ENCODE measurements around the gene HYCC2.

Gene HYCC2

DNA sequence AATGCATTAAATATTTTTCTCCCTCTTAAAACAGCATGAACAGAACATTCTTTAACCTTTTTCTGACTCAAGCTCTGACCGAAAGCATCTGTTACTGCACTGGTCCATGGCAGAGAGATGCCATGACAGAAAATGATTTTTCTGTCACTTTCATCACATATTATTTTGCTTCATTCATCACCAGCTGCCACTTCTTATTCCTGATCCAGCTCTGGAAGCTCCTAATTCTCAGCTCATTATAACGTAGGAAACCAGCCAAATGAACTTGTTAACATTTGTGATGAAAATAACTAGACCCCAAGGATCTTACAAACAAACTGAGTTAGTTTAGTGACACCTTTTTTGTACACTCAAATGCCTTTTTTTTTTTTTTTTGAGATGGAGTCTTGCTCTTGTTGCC is 36.9 kb upstream of the HYCC2 start:
- TF ChIP-seq, protein P1, sequence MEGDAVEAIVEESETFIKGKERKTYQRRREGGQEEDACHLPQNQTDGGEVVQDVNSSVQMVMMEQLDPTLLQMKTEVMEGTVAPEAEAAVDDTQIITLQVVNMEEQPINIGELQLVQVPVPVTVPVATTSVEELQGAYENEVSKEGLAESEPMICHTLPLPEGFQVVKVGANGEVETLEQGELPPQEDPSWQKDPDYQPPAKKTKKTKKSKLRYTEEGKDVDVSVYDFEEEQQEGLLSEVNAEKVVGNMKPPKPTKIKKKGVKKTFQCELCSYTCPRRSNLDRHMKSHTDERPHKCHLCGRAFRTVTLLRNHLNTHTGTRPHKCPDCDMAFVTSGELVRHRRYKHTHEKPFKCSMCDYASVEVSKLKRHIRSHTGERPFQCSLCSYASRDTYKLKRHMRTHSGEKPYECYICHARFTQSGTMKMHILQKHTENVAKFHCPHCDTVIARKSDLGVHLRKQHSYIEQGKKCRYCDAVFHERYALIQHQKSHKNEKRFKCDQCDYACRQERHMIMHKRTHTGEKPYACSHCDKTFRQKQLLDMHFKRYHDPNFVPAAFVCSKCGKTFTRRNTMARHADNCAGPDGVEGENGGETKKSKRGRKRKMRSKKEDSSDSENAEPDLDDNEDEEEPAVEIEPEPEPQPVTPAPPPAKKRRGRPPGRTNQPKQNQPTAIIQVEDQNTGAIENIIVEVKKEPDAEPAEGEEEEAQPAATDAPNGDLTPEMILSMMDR (IDR thresholded peaks at IDR 0.05; ENCODE audit: low read depth, low read length), result no peak
- H3K4me3 ChIP-seq (ENCODE audit: low read depth, low read length), result no peak overlapping the region
- no peak for DNase-seq
- H3K4me1 ChIP-seq, result no peaks in the 10 kb centered on the region
- H3K9me3 ChIP-seq, result no peaks in the 10 kb centered on the region
- no peaks in the 10 kb centered on the region for H3K27me3 ChIP-seq
- H3K36me3 ChIP-seq, result no peaks in the 10 kb centered on the region

DNA sequence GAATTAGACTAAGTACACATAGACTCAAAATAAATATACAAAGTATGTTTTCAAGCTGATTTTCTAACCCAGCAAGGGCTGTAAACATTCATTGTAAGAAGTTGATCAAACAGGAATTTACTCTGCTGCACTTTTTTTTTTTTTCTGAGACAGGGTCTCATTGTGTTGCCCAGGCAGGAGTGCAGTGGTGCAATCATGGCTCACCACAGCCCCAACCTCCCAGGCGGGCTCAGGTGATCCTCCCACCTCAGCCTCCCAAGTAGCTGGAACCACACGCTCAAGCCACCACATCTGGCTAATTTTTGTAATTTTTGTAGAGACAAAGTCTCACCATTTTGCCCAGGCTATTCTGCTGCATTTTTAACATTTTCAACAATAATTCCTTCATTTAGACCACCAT is 36.2 kb upstream of the HYCC2 start:
- no peak for DNase-seq
- H3K4me3 ChIP-seq (ENCODE audit: low read depth, low read length), result no peak overlapping the region
- no peaks in the 10 kb centered on the region for H3K27me3 ChIP-seq
- TF ChIP-seq, protein P1 (IDR thresholded peaks at IDR 0.05; ENCODE audit: low read depth, low read length), result no peak
- no peaks in the 10 kb centered on the region for H3K36me3 ChIP-seq
- no peaks in the 10 kb centered on the region for H3K9me3 ChIP-seq
- no peaks in the 10 kb centered on the region for H3K4me1 ChIP-seq

- TF ChIP-seq, protein P1 (IDR thresholded peaks at IDR 0.05; ENCODE audit: low read depth, low read length), result no peak
- no peak for DNase-seq
- Histone ChIP-seq H3K36me3 (no peaks in the 10 kb centered on the region), H3K4me3 (ENCODE audit: low read depth, low read length) (no peak overlapping the region), H3K9me3 (no peaks in the 10 kb centered on the region), H3K27me3 (no peaks in the 10 kb centered on the region), H3K4me1 (no peaks in the 10 kb centered on the region)
These were observed 34.3 kb upstream of the HYCC2 start for GRCh38 chr2:201105759-201106158.

- Histone ChIP-seq H3K36me3 (no peaks in the 10 kb centered on the region), H3K4me3 (ENCODE audit: low read depth, low read length) (no peak overlapping the region), H3K4me1 (no peaks in the 10 kb centered on the region), H3K27me3 (no peaks in the 10 kb centered on the region), H3K9me3 (no peaks in the 10 kb centered on the region)
- DNase-seq, result no peak
- TF ChIP-seq, protein P1 (IDR thresholded peaks at IDR 0.05; ENCODE audit: low read depth, low read length), result no peak
These were observed 29.0 kb upstream of the HYCC2 start for GRCh38 chr2:201100497-201100896.

GRCh38 chr2:201093573-201093972 is 22.1 kb upstream of the HYCC2 start:
- DNase-seq, result no peak
- Histone ChIP-seq H3K9me3 (no peaks in the 10 kb centered on the region), H3K4me1 (no peaks in the 10 kb centered on the region), H3K27me3 (no peaks in the 10 kb centered on the region), H3K4me3 (ENCODE audit: low read depth, low read length) (no peak overlapping the region), H3K36me3 (peaks cover under 1% of the 10 kb centered on the region)
- TF ChIP-seq, protein P1 (IDR thresholded peaks at IDR 0.05; ENCODE audit: low read depth, low read length), result no peak

- TF ChIP-seq, protein P1 (IDR thresholded peaks at IDR 0.05; ENCODE audit: low read depth, low read length), result no peak
- Histone ChIP-seq H3K9me3 (no peaks in the 10 kb centered on the region), H3K27me3 (no peaks in the 10 kb centered on the region), H3K4me1 (no peaks in the 10 kb centered on the region), H3K4me3 (ENCODE audit: low read depth, low read length) (no peak overlapping the region), H3K36me3 (peaks cover 4% of the 10 kb centered on the region)
- no peak for DNase-seq
These were observed 19.1 kb upstream of the HYCC2 start for GRCh38 chr2:201090574-201090973.

Data from BE2C (cell line).